DOHH2 (cell line): Measurements from ENCODE around the gene RPS6KA6.

Source experiments
- EZH2phosphoT487 ChIP-seq: fragments of 200-600 bp; sonication (generic); IDR thresholded peaks from 2 replicates; pipeline ENCODE4 v1.6.1; 2017; ENCODE audit warnings: borderline replicate concordance, mild to moderate bottlenecking, antibody characterized with exemption, low read length, moderate library complexity, mixed read lengths
- TF ChIP-seq, protein P1 (sequence below): fragments of 200-600 bp; sonication (generic); IDR thresholded peaks from one replicate; pipeline ENCODE4 v1.5.1; 2014; ENCODE audit warnings: antibody characterized with exemption, mild to moderate bottlenecking, low read depth, low read length; ENCODE audit not compliant: poor library complexity, severe bottlenecking

DNA sequence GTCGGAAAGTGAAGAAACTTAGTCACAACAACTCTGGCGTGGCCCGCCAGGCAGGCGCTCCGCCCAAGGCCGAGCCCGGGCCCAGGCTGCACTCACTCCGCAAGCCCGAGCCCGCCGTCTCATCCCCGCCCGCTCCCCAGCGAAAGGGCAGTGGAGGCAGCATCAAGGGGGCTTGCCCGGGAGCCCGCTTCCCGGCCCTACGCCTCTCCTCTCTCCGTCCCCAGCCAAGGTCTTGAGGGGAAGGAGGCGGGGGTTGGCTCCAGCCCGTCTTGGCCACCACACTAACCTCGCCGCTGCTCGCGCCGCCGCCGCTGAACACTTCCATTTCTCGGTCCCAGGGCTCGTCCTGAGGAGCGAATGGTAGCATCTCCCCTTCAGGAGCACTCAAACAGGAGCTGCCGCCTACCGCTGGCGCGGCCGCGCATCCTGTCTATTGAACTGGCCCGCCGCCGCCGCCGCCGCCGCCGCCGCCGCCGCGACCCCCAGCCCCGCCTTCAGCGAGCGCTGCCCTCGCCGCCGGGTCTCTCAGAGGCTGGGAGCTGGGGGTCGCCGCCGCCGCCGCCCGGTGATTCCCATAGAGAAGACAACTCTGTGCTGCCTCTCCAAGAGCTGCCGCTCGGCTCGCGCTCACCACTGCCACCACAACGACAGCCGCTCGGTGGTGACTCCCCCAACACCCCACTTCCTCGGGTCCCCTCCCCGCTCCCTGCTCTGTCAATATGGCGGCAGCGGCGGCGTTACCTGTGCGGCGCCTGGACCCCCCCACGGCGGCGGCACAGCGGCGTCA is at the start of gene RPS6KA6:
- TF ChIP-seq, protein P1, sequence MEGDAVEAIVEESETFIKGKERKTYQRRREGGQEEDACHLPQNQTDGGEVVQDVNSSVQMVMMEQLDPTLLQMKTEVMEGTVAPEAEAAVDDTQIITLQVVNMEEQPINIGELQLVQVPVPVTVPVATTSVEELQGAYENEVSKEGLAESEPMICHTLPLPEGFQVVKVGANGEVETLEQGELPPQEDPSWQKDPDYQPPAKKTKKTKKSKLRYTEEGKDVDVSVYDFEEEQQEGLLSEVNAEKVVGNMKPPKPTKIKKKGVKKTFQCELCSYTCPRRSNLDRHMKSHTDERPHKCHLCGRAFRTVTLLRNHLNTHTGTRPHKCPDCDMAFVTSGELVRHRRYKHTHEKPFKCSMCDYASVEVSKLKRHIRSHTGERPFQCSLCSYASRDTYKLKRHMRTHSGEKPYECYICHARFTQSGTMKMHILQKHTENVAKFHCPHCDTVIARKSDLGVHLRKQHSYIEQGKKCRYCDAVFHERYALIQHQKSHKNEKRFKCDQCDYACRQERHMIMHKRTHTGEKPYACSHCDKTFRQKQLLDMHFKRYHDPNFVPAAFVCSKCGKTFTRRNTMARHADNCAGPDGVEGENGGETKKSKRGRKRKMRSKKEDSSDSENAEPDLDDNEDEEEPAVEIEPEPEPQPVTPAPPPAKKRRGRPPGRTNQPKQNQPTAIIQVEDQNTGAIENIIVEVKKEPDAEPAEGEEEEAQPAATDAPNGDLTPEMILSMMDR = no peak
- TF ChIP-seq EZH2phosphoT487 = no peak
